HFF-Myc (cell line): ENCODE results near the gene FILIP1L.

Source experiments
- DNase-seq: peaks from one replicate; pipeline ENCODE4 v3.0.0-alpha.2; 2011; ENCODE audit warnings: low read depth; ENCODE audit errors: extremely low read depth
- H3K4me3 ChIP-seq: replicated peaks from 2 replicates; pipeline ENCODE4 v1.5.1; 2011; ENCODE audit warnings: low read depth, mild to moderate bottlenecking, control low read depth, low read length
- TF ChIP-seq, protein P1 (sequence below): IDR thresholded peaks from 2 replicates; pipeline ENCODE4 v1.5.1; 2012; ENCODE audit warnings: mild to moderate bottlenecking, low read depth, low read length, control low read depth; ENCODE audit errors: missing control alignments

FILIP1L gene

DNA sequence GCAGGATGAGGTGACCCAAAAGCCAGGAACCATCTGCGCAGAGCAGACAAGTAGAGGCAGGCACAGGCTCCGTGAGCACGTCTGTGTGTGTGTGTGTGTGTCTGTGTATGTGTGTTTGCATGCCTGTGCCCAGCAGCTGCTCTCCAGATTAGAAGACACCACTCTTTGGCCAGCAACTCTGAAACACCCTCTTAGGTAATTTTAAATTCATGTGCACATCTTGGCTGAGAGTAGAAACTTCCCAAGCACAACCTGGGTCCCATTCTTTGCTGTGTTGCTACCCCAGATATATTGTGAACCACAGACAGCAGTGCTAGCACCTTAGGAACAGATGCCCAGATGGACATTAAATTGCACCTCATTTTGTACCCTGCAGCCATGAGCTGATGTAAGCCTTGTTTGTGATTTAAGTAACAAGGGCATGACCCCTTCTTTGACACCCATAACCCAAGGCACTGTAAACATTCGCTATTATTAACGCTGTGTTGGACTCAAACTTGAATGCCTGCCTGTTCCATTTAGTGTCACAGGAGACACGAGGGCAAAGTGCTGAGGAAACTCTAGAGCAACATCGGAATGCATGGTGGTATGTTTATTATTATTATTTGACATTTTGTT is at the start of gene FILIP1L:
Gene FILIP1L (minus strand): TSS at position 89 of the 618 bp plus-strand sequence.
- TF ChIP-seq, protein P1, sequence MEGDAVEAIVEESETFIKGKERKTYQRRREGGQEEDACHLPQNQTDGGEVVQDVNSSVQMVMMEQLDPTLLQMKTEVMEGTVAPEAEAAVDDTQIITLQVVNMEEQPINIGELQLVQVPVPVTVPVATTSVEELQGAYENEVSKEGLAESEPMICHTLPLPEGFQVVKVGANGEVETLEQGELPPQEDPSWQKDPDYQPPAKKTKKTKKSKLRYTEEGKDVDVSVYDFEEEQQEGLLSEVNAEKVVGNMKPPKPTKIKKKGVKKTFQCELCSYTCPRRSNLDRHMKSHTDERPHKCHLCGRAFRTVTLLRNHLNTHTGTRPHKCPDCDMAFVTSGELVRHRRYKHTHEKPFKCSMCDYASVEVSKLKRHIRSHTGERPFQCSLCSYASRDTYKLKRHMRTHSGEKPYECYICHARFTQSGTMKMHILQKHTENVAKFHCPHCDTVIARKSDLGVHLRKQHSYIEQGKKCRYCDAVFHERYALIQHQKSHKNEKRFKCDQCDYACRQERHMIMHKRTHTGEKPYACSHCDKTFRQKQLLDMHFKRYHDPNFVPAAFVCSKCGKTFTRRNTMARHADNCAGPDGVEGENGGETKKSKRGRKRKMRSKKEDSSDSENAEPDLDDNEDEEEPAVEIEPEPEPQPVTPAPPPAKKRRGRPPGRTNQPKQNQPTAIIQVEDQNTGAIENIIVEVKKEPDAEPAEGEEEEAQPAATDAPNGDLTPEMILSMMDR: no peak
- DNase-seq: no peak
- no peak within 1 kb of the TSS for H3K4me3 ChIP-seq

DNA sequence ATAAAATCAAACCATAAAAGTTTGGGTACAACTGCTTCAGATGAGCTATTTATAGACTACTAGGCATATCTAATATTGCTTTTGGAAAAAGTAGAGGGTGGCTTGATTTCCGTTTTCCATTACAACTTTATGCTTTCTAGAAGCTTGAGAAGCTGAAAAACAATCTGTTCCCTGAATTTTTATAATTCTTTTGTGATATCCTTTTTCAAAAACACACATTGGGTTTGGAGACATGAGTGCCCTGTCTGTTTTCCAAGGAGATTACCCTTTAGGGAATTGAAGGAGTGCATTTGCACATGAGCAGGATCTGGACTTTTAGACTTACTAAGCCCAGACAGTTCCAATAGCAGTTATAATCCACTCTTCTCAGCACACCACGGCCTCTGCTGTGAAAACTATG is 49.5 kb upstream of the FILIP1L start:
- TF ChIP-seq, protein P1: no peak
- H3K4me3 ChIP-seq: no peak overlapping the region
- no peak for DNase-seq

DNA sequence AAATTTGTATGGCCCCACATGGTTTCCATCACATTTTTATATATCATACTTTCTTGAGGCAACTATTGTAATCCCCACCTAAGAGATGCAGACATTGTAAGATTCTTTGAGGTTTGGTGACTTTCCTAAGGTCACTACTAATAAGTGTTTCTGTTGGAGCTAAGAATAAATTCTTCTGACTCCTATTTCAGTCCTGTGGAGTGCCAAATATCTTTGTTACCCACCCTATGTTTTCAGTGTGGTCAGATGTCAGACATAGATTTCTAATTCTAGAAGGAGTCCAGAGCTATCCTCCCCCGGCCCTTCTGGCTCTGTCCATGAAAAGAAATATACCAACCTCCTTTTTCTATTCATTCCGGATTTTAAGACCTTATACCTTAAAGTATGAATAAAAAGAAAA is 46.2 kb upstream of the FILIP1L start:
- DNase-seq: no peak
- no peak overlapping the region for H3K4me3 ChIP-seq
- TF ChIP-seq, protein P1: no peak

DNA sequence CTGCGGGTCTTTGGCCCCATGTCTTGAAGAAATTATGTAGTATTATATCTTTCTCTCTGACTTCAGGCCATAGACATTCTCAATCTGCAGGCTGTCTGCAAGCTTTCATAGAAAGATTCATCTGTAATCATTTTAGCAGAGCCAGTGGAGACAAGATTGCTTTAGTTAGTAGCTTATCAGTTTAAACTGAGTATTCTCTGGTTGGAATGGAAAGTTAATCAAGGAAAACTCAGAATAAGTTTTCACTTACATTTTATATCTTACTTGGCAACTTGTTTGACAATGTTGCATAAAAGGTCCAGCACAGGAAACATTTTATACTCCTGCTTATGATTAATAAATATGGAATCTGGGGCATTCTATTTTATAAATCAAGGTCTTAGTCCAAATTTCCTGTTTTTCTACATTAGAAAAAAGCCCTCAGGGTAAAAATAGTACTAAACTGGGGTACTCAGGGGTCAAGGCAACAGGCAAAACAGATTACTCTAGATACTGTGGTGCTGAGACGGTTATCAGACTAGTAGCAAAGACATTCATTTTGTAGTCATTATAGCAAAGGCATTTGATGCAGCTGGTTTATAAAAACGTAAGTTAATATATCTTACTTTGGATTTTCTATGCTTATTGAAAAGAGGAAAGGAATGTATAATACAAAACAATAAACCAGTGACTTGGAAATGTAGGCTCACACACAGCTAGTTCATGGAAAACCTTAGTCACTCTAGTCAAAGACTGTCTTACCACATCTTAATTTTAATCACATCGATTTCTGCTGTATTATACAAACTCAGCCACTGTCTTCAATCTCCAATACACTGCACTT is 45.2 kb upstream of the FILIP1L start:
- DNase-seq: no peak
- no peak overlapping the region for H3K4me3 ChIP-seq
- TF ChIP-seq, protein P1: no peak

DNA sequence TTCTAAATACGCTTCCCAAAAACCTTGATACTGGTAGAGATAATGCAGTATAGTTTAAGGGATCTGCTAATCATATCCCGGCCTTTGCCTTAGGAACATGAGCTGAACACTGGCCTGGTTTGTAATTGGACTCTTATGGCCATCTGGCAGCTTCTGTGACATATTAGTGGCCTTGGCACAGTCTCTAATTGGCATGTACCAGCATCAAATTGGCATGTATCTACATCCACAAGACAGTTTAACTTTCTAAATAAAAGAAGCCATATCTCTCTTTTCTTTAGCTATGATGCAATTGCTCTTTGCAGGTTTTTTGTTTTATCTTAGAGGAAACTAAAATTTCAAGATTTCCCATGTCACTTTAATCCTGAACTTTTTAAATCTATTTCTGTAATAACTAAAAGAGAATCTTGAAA is 44.6 kb upstream of the FILIP1L start:
- DNase-seq: no peak
- TF ChIP-seq, protein P1: no peak
- H3K4me3 ChIP-seq: no peak overlapping the region

DNA sequence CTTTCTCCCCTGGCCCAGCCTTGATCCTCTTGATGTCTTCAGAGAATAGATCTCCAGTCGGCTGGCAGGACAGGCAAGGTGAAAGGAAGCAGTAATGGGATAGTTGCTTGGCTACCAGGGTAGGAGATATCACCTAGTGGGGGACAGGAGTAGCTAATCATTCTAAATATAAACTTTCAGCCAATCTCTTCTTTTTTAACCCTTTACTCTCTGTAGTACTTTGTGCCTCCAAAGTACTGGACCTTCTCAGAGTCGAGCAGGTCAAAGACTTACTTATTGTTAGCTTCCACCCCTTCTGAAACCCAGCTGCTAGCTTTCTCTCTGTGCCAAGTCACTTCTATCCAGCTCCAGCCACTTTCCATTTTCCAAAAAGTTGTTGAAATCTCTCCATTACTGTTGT is 43.4 kb upstream of the FILIP1L start:
- TF ChIP-seq, protein P1: no peak
- no peak overlapping the region for H3K4me3 ChIP-seq
- DNase-seq: no peak
